Lower lobe of right lung (tissue), 2 donors: Measurements from ENCODE around the gene CES3. TPM values are rescaled to one million over a fixed set of nuclear protein-coding genes. Genes with fewer than 3 reads are reported as not detected.

Experiments
- ATAC-seq, 2 donors: fragments of 200-7000 bp; cut with Tn5 transposase; one replicate each; pipeline ENCODE4 v1.9.1; 2020 to 2022; ENCODE audit warnings: mild to moderate bottlenecking in 2 of 2, moderate library complexity in 2 of 2
- DNase-seq: peaks from one replicate; pipeline ENCODE4 v3.0.0-alpha.2; 2020
- H3K27ac ChIP-seq: fragments of 200-600 bp; one replicate; pipeline ENCODE4 v1.8.0; 2022
- H3K27me3 ChIP-seq: fragments of 200-600 bp; one replicate; pipeline ENCODE4 v1.8.0; 2022; ENCODE audit warnings: low read depth
- H3K36me3 ChIP-seq: fragments of 200-600 bp; one replicate; pipeline ENCODE4 v1.8.0; 2022; ENCODE audit warnings: mild to moderate bottlenecking
- H3K4me1 ChIP-seq: fragments of 200-600 bp; one replicate; pipeline ENCODE4 v1.8.0; 2022
- H3K4me3 ChIP-seq: fragments of 200-600 bp; one replicate; pipeline ENCODE4 v1.8.0; 2022; ENCODE audit warnings: mild to moderate bottlenecking
- H3K9me3 ChIP-seq: fragments of 200-600 bp; one replicate; pipeline ENCODE4 v1.8.0; 2022
- CTCF ChIP-seq: fragments of 200-600 bp; IDR thresholded peaks from one replicate; pipeline ENCODE4 v1.8.0; 2022; ENCODE audit warnings: antibody characterized with exemption, mild to moderate bottlenecking
- intact Hi-C: fragments of 100-400 bp; cut with DNase I; formaldehyde crosslinking; loops from one replicate; pipeline ENCODE4 v1.11.0; 2022
- total RNA-seq: library from RNA; stranded (reverse); fragmentation: NEBNext Ultra II Directional; extraction: Animal tissue kit (Norgen Biotek cat#: 25700); gene quantifications from one replicate; pipeline ENCODE4 v1.2.1, GENCODE V29; 2021
- donor health status: DM: no; HTN: yes; CAD: no; lungs with severe emphysema.

CES3 gene
- total RNA-seq, 1 donor from 2014 or later, result 2.5 TPM

DNA sequence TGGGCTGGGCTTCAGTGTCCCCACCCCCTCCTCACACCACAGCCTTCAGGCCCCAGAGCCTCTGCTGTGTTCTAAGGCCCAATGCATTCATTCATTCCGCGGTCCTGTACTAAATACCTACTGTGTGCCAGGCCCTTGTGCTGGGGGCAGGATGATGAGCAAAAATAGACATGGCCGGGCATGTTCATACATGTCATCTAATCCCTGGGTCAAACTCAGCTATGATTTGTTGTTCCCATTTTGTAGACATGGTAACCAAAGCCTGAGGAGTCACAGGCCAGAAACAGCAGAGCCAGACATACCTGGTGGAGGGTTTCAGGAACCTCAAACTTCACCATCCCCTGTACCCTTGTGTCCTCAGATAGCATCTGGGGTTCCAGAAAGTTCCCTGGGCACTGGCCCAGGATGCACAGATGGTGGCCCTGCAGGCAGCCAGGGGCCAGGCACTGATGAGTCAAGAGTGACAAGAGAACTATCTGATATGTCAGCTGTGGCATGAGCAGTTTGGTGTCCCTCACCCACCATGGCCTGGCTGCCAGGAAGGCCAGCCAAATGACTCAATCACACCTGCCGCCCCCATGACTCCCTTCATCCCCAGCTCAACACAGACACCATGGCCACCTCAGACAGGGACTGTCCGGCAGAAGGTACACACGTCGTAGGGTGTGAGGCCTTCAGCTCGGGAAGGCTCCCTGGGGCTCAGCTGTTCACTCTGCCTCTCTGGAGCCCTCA is 33.0 kb upstream of the CES3 start:
- Histone ChIP-seq H3K36me3 (peaks cover 16% of the 10 kb centered on the region), H3K4me1 (peaks cover 58% of the 10 kb centered on the region), H3K27me3 (peaks cover 13% of the 10 kb centered on the region), H3K9me3 (no peaks in the 10 kb centered on the region), H3K4me3 (no peak overlapping the region), H3K27ac (peak overlapping the region; percentile 79)
- no peak for ATAC-seq
- no peak for TF ChIP-seq CTCF
- no peak for DNase-seq
- intact Hi-C loops, result no loop called here

GRCh38 chr16:66928702-66929388 is 32.2 kb upstream of the CES3 start:
- Histone ChIP-seq H3K4me3 (no peak overlapping the region), H3K9me3 (no peaks in the 10 kb centered on the region), H3K27ac (no peak overlapping the region), H3K27me3 (peaks cover 10% of the 10 kb centered on the region), H3K36me3 (peaks cover 16% of the 10 kb centered on the region), H3K4me1 (peaks cover 56% of the 10 kb centered on the region)
- intact Hi-C loops, result no loop called here
- peak; percentile 31 for TF ChIP-seq CTCF
- ATAC-seq (no peak), DNase-seq (no peak)

DNA sequence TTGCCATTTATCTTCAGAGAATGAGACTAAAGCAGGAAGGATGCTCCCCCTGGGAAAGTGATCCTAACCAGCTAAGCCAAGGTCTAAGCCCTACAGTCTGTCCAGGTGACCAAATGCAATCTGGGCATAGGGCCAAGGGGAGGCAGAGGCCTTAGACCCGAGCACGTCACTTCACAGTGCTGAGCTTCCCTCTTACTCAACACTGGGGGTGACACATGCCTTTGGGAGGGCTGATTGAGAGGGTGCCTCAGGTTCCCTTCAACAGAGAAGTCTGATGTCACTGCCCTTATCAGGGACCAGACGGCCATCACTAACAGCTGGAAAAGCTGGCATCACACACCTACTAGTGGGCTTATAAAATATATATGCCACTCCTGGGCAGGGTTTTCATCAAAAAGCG is 30.9 kb upstream of the CES3 start:
- Histone ChIP-seq H3K9me3 (no peaks in the 10 kb centered on the region), H3K36me3 (peaks cover 16% of the 10 kb centered on the region), H3K4me3 (no peak overlapping the region), H3K27me3 (no peaks in the 10 kb centered on the region), H3K4me1 (peaks cover 46% of the 10 kb centered on the region), H3K27ac (no peak overlapping the region)
- intact Hi-C loops, result no loop called here
- ATAC-seq, result no peak
- TF ChIP-seq CTCF, result no peak
- DNase-seq, result no peak

- peaks cover 46% of the 10 kb centered on the region for H3K4me1 ChIP-seq
- no peaks in the 10 kb centered on the region for H3K27me3 ChIP-seq
- H3K9me3 ChIP-seq, result no peaks in the 10 kb centered on the region
- no peak for TF ChIP-seq CTCF
- DNase-seq (no peak), ATAC-seq (no peak)
- peaks cover 16% of the 10 kb centered on the region for H3K36me3 ChIP-seq
- no peak overlapping the region for H3K4me3 ChIP-seq
- no peak overlapping the region for H3K27ac ChIP-seq
- intact Hi-C loops, result no loop called here
Measured at GRCh38 chr16:66931665-66932064, 29.4 kb upstream of the CES3 start.

- ATAC-seq, result no peak
- Histone ChIP-seq H3K27ac (no peak overlapping the region), H3K9me3 (no peaks in the 10 kb centered on the region), H3K36me3 (peaks cover 16% of the 10 kb centered on the region), H3K4me3 (no peak overlapping the region), H3K27me3 (no peaks in the 10 kb centered on the region), H3K4me1 (peaks cover 46% of the 10 kb centered on the region)
- intact Hi-C loops, result no loop called here
- no peak for DNase-seq
- no peak for TF ChIP-seq CTCF
Measured at GRCh38 chr16:66932076-66932475, 29.0 kb upstream of the CES3 start.
